Pancreas (tissue), 10 donors: Measurements from ENCODE around the gene DNAH7. TPM values are rescaled to one million over a fixed set of nuclear protein-coding genes. Genes with fewer than 3 reads are reported as not detected.

ENCODE experiments used
- ATAC-seq, 4 donors: fragments of 200-7000 bp; cut with Tn5 transposase; one replicate each; pipeline versions ENCODE4 v1.8.0 to v1.9.1; 2020; ENCODE audit warnings: mild to moderate bottlenecking in 4 of 4, moderate library complexity in 4 of 4
- DNase-seq, 6 donors: peaks; one replicate each; pipeline ENCODE4 v3.0.0-alpha.2; 2020
- FAIRE-seq: peaks from 2 replicates; lab custom pipeline; 2012; peaks lifted over from hg19 to GRCh38; lab: Jason Lieb, UNC
- H3K27ac ChIP-seq, 4 donors: fragments of 200-600 bp; sonication (generic); 1 replicate in 3 of 4; 2 replicates in 1 of 4; pipeline versions ENCODE4 v1.5.0 to v1.8.0; 2020
- H3K27me3 ChIP-seq, 4 donors: fragments of 200-600 bp; one replicate each; pipeline ENCODE4 v1.8.0; 2021
- H3K36me3 ChIP-seq, 3 donors: fragments of 200-600 bp; sonication (generic) in 1 of 3; one replicate each; pipeline versions ENCODE4 v1.5.0 to v1.8.0; 2020 to 2021
- H3K4me1 ChIP-seq, 3 donors: fragments of 200-600 bp; one replicate each; pipeline ENCODE4 v1.8.0; 2021
- H3K4me3 ChIP-seq, 4 donors: fragments of 200-600 bp; sonication (generic) in 2 of 4; one replicate each; pipeline versions ENCODE4 v1.5.0 to v1.8.0; 2020 to 2021
- H3K9me3 ChIP-seq, 4 donors: fragments of 200-600 bp; one replicate each; pipeline ENCODE4 v1.8.0; 2021
- CTCF ChIP-seq, 4 donors: fragments of 200-600 bp; sonication (generic) in 3 of 4; IDR thresholded peaks; one replicate each; pipeline versions ENCODE4 v1.5.0 to v1.8.0; 2021; ENCODE audit warnings: antibody characterized with exemption in 4 of 4
- WGBS, 2 donors: extraction: QIAGEN DNeasy Blood & Tissue Kit; methylation state at CpG; one replicate each; pipeline ENCODE4 v1.1.7; 2013; 5-methylcytosine and 5-hydroxymethylcytosine counted together
- intact Hi-C, 3 donors: fragments of 100-400 bp; cut with DNase I; formaldehyde crosslinking; loops; one replicate each; pipeline versions ENCODE4 v1.11.1 to v1.14.2; 2022
- polyA plus RNA-seq, 2 donors: library from polyadenylated mRNA; stranded (reverse); fragments of 200-250 nt; gene quantifications; one replicate each; pipeline ENCODE4 v1.2.3, GENCODE V29; 2013
- total RNA-seq, 6 donors: library from RNA; stranded (reverse); fragmentation: NEBNext Ultra II Directional in 4 of 6; extraction: Animal tissue kit (Norgen Biotek cat#: 25700) in 4 of 6; gene quantifications; one replicate each; pipeline versions ENCODE4 v1.2.1 to v1.2.4, GENCODE V29; 2021 to 2023
- donor health status: healthy with polysubstance abuse.
- donor health status: DM: no; HTN: no; CAD: no; lungs with moderate emphysema.
- donor health status: DM: no; HTN: no; CAD: no.
- donor health status: control.
- donor health status: control.
- donor health status: Bipolar disorder and iron deficiency.
- donor health status: DM: yes; HTN: yes; CAD: no.
- donor health status: DM: no; HTN: no; CAD: no.
- donor health status: DM: no; HTN: no; CAD: no.
- donor health status: DM: yes; HTN: yes; CAD: no.

Gene DNAH7
- total and polyA plus RNA-seq, 8 donors: 1.6 to 7.0 (median 3.9) TPM

GRCh38 chr2:195758846-195759245, 309.8 kb downstream of the DNAH7 start:
- FAIRE-seq (no peak), DNase-seq (no peak), ATAC-seq (no peak)
- Histone ChIP-seq H3K4me1 (peaks cover 0 to 4% (median 0%) of the 10 kb centered on the region in 3 donors), H3K4me3 (no peak overlapping the region), H3K27me3 (no peaks in the 10 kb centered on the region), H3K36me3 (no peaks in the 10 kb centered on the region), H3K27ac (no peak overlapping the region), H3K9me3 (no peaks in the 10 kb centered on the region)
- no peak for TF ChIP-seq CTCF (IDR thresholded peaks at IDR 0.05)
- WGBS, 2 donors: 94 to 98% methylated on average over 3 of the region's 3 CpGs
- intact Hi-C loops: no loop called here

- WGBS, 2 donors: 80 to 82% methylated on average over 7 of the region's 7 CpGs
- intact Hi-C loops: no loop called here
- TF ChIP-seq CTCF (IDR thresholded peaks at IDR 0.05): no peak
- ATAC-seq (peak in 3 of 4 donors; percentile 48 to 75 (median 59)), DNase-seq (no peak), FAIRE-seq (no peak)
- Histone ChIP-seq H3K9me3 (no peaks in the 10 kb centered on the region), H3K27me3 (no peaks in the 10 kb centered on the region), H3K4me1 (peaks cover 0 to 4% (median 0%) of the 10 kb centered on the region in 3 donors), H3K4me3 (no peak overlapping the region), H3K36me3 (no peaks in the 10 kb centered on the region), H3K27ac (no peak overlapping the region)
Observed at GRCh38 chr2:195756218-195756942, 312.3 kb downstream of the DNAH7 start.

DNA sequence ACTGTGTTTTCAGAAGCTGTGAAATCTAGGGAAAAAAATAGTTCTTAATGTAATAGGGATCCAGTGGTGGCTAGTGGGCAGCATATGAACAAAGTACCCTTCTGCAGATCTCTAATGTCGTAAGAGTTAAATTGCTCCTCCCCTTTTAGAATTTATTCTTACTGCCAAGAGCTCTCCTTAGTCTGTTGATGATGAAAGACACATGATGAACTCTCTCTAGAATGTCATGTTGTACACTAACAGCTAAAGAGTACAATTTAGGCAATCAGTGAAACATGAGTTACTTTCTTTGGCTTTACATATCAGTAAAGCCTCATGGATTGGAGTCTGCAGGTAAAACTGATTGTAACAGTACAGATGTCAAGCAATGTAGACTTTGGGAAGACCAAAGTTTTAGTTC, 327.4 kb downstream of the DNAH7 start:
- Histone ChIP-seq H3K27me3 (no peaks in the 10 kb centered on the region), H3K4me3 (no peak overlapping the region), H3K36me3 (no peaks in the 10 kb centered on the region), H3K9me3 (no peaks in the 10 kb centered on the region), H3K4me1 (no peaks in the 10 kb centered on the region), H3K27ac (no peak overlapping the region)
- ATAC-seq (no peak), DNase-seq (no peak), FAIRE-seq (no peak)
- TF ChIP-seq CTCF (IDR thresholded peaks at IDR 0.05): no peak
- intact Hi-C loops: no loop called here
- WGBS, 2 donors: 95 to 96% methylated on average over 1 of the region's 1 CpG

DNA sequence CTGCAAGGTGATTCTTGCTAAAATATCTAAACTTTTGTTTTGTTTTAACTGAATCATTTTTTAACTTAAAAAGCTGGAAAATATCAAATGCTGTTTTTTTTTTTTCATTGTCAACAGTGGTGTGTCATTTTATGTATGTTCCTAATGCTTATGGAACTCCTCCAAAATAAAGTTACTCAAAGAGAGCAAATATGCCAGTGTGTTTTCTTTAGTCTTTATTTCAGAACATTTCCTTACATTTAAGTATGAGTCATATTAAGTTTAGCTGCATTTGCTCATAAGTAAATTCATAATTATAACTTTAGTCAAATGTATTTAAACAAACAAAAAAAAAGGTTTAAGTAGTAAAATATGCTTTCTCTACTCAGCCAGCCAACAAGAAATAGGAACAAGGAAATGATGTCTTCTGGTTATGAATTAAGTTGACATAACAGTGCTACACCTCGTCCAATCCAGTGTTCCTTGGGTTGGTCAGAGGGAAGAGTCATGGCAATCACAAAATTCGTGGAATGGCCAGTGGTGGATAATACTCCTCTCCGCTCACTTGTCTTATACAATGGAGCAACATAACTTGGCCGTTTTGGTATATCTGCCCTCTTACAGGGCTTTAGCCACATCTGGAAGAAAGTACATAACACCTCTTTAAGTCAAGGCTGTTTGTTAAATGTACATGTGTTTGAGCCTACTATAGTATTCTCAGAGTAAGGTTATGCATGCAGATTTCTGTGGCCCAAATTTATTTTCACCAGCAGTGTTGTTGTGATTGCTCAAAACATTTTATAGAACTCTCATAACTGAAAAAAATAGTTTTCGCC, 330.9 kb downstream of the DNAH7 start:
- DNase-seq (no peak), FAIRE-seq (no peak)

More for the DNA sequence above, 330.9 kb downstream of the DNAH7 start:
- ATAC-seq: no peak
- no peak overlapping the region for H3K27ac ChIP-seq
- no peak overlapping the region for H3K4me3 ChIP-seq
- no peaks in the 10 kb centered on the region for H3K27me3 ChIP-seq
- no peaks in the 10 kb centered on the region for H3K4me1 ChIP-seq
- no peak for TF ChIP-seq CTCF (IDR thresholded peaks at IDR 0.05)
- intact Hi-C loops: no loop called here
- no peaks in the 10 kb centered on the region for H3K36me3 ChIP-seq
- no peaks in the 10 kb centered on the region for H3K9me3 ChIP-seq
- 74 to 77% methylated on average over 5 of the region's 5 CpGs for WGBS, 2 donors
